IMR-90 (cell line): ENCODE data around the gene FBXO28. TPM values are rescaled to one million over a fixed set of nuclear protein-coding genes. Genes with fewer than 3 reads are reported as not detected.

Source experiments
- ATAC-seq: fragments of 200-7000 bp; cut with Tn5 transposase; 2 replicates; pipeline ENCODE4 v1.9.1; 2020; ENCODE audit warnings: low read depth, mild to moderate bottlenecking, moderate library complexity
- BruUV-seq: library from RNA; stranded (reverse); fragments of 400-500 nt; replicated peaks from 2 replicates; lab custom pipeline; 2021; lab: Mats Ljungman, UMichigan
- CTCF ChIA-PET: fragments of 300-600 bp; formaldehyde crosslinking; extraction: SDS; loops from one replicate; lab custom pipeline; 2021; ENCODE audit warnings: antibody characterized with exemption; lab: Yijun Ruan, JAX
- POLR2A ChIA-PET: fragments of 300-600 bp; sonication (Branson Sonifier 250); formaldehyde crosslinking; loops from one replicate; lab custom pipeline; 2022; ENCODE audit warnings: antibody characterized with exemption; ENCODE audit not compliant: unreplicated experiment; lab: Charles Lee
- DNase-seq: peaks from one replicate; pipeline ENCODE4 v3.0.0; 2013
- H2AFZ ChIP-seq: replicated peaks from 2 replicates; pipeline ENCODE3; 2013; ENCODE audit warnings: low read length, mild to moderate bottlenecking; ENCODE audit not compliant: poor library complexity
- H2AK5ac ChIP-seq: 2 replicates; pipeline ENCODE4 v1.6.1; 2013; ENCODE audit warnings: low read depth, low read length, inconsistent platforms
- H2AK9ac ChIP-seq: replicated peaks from 2 replicates; pipeline ENCODE3; 2013; ENCODE audit warnings: mild to moderate bottlenecking, low read depth, low read length, moderate library complexity; ENCODE audit not compliant: poor library complexity
- H2BK120ac ChIP-seq: 2 replicates; pipeline ENCODE4 v1.6.1; 2013; ENCODE audit warnings: low read depth, low read length, inconsistent platforms
- H2BK15ac ChIP-seq: 3 replicates; pipeline ENCODE4 v1.6.1; 2013; ENCODE audit warnings: low read depth, low read length, inconsistent platforms
- H2BK20ac ChIP-seq: 2 replicates; pipeline ENCODE4 v1.6.1; 2013; ENCODE audit warnings: low read depth, mild to moderate bottlenecking, inconsistent platforms, low read length, moderate library complexity
- H2BK5ac ChIP-seq: 2 replicates; pipeline ENCODE4 v1.6.1; 2013; ENCODE audit warnings: mild to moderate bottlenecking, low read depth, low read length, inconsistent platforms; ENCODE audit not compliant: poor library complexity, severe bottlenecking
- H3K14ac ChIP-seq: replicated peaks from 2 replicates; pipeline ENCODE4 v1.6.1; 2013; ENCODE audit warnings: low read depth, low read length, inconsistent platforms
- H3K18ac ChIP-seq: 2 replicates; pipeline ENCODE4 v1.6.1; 2013; ENCODE audit warnings: low read depth, low read length, control low read depth
- H3K23ac ChIP-seq: 2 replicates; pipeline ENCODE4 v1.6.1; 2013; ENCODE audit warnings: low read depth, low read length, inconsistent platforms
- H3K27ac ChIP-seq: 2 replicates; pipeline ENCODE4 v1.5.1; 2013; ENCODE audit warnings: mild to moderate bottlenecking, control low read depth, low read length; ENCODE audit not compliant: insufficient read depth
- H3K27me3 ChIP-seq: 2 replicates; pipeline ENCODE4 v1.6.1; 2013; ENCODE audit warnings: low read length; ENCODE audit not compliant: control insufficient read depth, insufficient read depth
- H3K36me3 ChIP-seq: 2 replicates; pipeline ENCODE4 v1.6.1; 2013; ENCODE audit warnings: low read length, mixed read lengths; ENCODE audit not compliant: control insufficient read depth, insufficient read depth
- H3K4ac ChIP-seq: 2 replicates; pipeline ENCODE4 v1.6.1; 2013; ENCODE audit warnings: low read depth, low read length, inconsistent platforms
- H3K4me1 ChIP-seq: 2 replicates; pipeline ENCODE4 v1.6.1; 2013; ENCODE audit warnings: low read length, mixed read lengths; ENCODE audit not compliant: control insufficient read depth, insufficient read depth
- H3K4me2 ChIP-seq: 2 replicates; pipeline ENCODE4 v1.6.1; 2013; ENCODE audit warnings: low read depth, mild to moderate bottlenecking, control low read depth, low read length, moderate library complexity
- H3K4me3 ChIP-seq: 2 replicates; pipeline ENCODE4 v1.5.1; 2013; ENCODE audit warnings: low read depth, mild to moderate bottlenecking, control low read depth, low read length, moderate library complexity; ENCODE audit not compliant: insufficient read depth
- H3K56ac ChIP-seq: 2 replicates; pipeline ENCODE4 v1.6.1; 2013; ENCODE audit warnings: low read length, inconsistent platforms; ENCODE audit not compliant: insufficient read depth; ENCODE audit errors: extremely low read depth
- H3K79me1 ChIP-seq, 2 experiments: 2 replicates each; pipeline ENCODE4 v1.6.1; 2013; ENCODE audit warnings: low read length in 2 of 2, inconsistent platforms in 1 of 2, low read depth in 1 of 2
- H3K9ac ChIP-seq: 2 replicates; pipeline ENCODE4 v1.6.1; 2013; ENCODE audit warnings: low read depth, low read length, control low read depth
- H3K9me1 ChIP-seq: 2 replicates; pipeline ENCODE4 v1.6.1; 2013; ENCODE audit warnings: low read length, inconsistent platforms; ENCODE audit not compliant: insufficient read depth
- H3K9me3 ChIP-seq: 2 replicates; pipeline ENCODE4 v1.6.1; 2013; ENCODE audit warnings: low read length; ENCODE audit not compliant: control insufficient read depth, insufficient read depth
- H4K20me1 ChIP-seq: 2 replicates; pipeline ENCODE4 v1.6.1; 2013; ENCODE audit warnings: low read length, inconsistent platforms; ENCODE audit not compliant: insufficient read depth
- H4K5ac ChIP-seq: 2 replicates; pipeline ENCODE4 v1.6.1; 2013; ENCODE audit warnings: mild to moderate bottlenecking, low read depth, low read length, control low read depth
- H4K8ac ChIP-seq, 2 experiments: 2 replicates each; pipeline ENCODE4 v1.6.1; 2013; ENCODE audit warnings: low read depth in 2 of 2, low read length in 2 of 2, control low read depth in 1 of 2, inconsistent platforms in 1 of 2
- H4K91ac ChIP-seq: 2 replicates; pipeline ENCODE4 v1.6.1; 2013; ENCODE audit warnings: low read depth, low read length, inconsistent platforms; ENCODE audit not compliant: insufficient read depth
- CEBPB ChIP-seq: IDR thresholded peaks from 2 replicates; pipeline ENCODE4 v1.6.1; 2012; ENCODE audit warnings: low read depth, low read length, improper control_type of control experiment
- CHD1 ChIP-seq: IDR thresholded peaks from 2 replicates; pipeline ENCODE4 v1.6.1; 2012; ENCODE audit warnings: low read depth, low read length, improper control_type of control experiment
- FOS ChIP-seq: fragments of 150-350 bp; IDR thresholded peaks from 2 replicates; pipeline ENCODE4 v1.6.1; 2016; ENCODE audit warnings: low read depth, low read length
- MAFK ChIP-seq: IDR thresholded peaks from 2 replicates; pipeline ENCODE4 v1.6.1; 2012; ENCODE audit warnings: low read depth, low read length, improper control_type of control experiment
- MAZ ChIP-seq: IDR thresholded peaks from 2 replicates; pipeline ENCODE4 v1.6.1; 2012; ENCODE audit warnings: low read depth, mild to moderate bottlenecking, low read length, improper control_type of control experiment, moderate library complexity, borderline replicate concordance
- MXI1 ChIP-seq: IDR thresholded peaks from 2 replicates; pipeline ENCODE4 v1.6.1; 2012; ENCODE audit warnings: low read depth, mild to moderate bottlenecking, low read length, moderate library complexity, borderline replicate concordance
- NFE2L2 ChIP-seq: fragments of 150-350 bp; IDR thresholded peaks from 2 replicates; pipeline ENCODE4 v1.6.1; 2016; ENCODE audit warnings: low read depth, mild to moderate bottlenecking, low read length
- POLR2A ChIP-seq: IDR thresholded peaks from 2 replicates; pipeline ENCODE4 v1.6.1; 2012; ENCODE audit warnings: mild to moderate bottlenecking, low read depth, low read length
- RAD21 ChIP-seq: IDR thresholded peaks from 2 replicates; pipeline ENCODE4 v1.6.1; 2012; ENCODE audit warnings: low read length, improper control_type of control experiment
- RFX5 ChIP-seq: IDR thresholded peaks from 2 replicates; pipeline ENCODE4 v1.8.0; 2012; ENCODE audit warnings: low read depth, mild to moderate bottlenecking, low read length, moderate library complexity
- WGBS, 2 experiments: methylation state at CpG; one replicate each; pipeline versions ENCODE4 v1.1.5 to v1.1.7; 2013; ENCODE audit warnings: missing lambda C conversion rate in 2 of 2; ENCODE audit not compliant: insufficient read length in 1 of 2; ENCODE audit errors: extremely low coverage in 2 of 2; 5-methylcytosine and 5-hydroxymethylcytosine counted together
- dilution Hi-C: fragments of 300-500 bp; cut with HindIII; formaldehyde crosslinking; loops from one replicate; pipeline ENCODE4 v1.14.3; 2018; ENCODE audit warnings: low sequenced_read_pairs; ENCODE audit not compliant: unreplicated experiment
- in situ Hi-C: fragments of 300-500 bp; cut with MboI; formaldehyde crosslinking; loops from 3 replicates; pipeline ENCODE4 v1.14.3; 2019; ENCODE audit warnings: low sequenced_read_pairs, inconsistent platforms, mixed read lengths
- intact Hi-C: fragments of 100-400 bp; cut with micrococcal nuclease; formaldehyde crosslinking; loops from 2 replicates; pipeline ENCODE4 v1.10.0; 2022
- polyA plus RNA-seq, 3 experiments: library from polyadenylated mRNA; depleted of rRNA; stranded (reverse); fragments of >200 nt; gene quantifications; 2 replicates each; pipeline ENCODE4 v1.2.3, GENCODE V29; 2012; ENCODE audit warnings: low replicate concordance in 1 of 3
- total RNA-seq: library from RNA; depleted of rRNA; stranded (reverse); fragments of >200 nt; gene quantifications from 2 replicates; pipeline ENCODE4 v1.2.3, GENCODE V29; 2012
- TF ChIP-seq, protein P1 (sequence below): fragments of 150-350 bp; IDR thresholded peaks from 2 replicates; pipeline ENCODE4 v1.6.1; 2016; ENCODE audit warnings: low read depth, mild to moderate bottlenecking, low read length, moderate library complexity, borderline replicate concordance
- TF ChIP-seq, protein P2 (sequence below): fragments of 150-350 bp; IDR thresholded peaks from 2 replicates; pipeline ENCODE4 v1.6.1; 2017; ENCODE audit warnings: mild to moderate bottlenecking, antibody characterized with exemption, low read length, low read depth

The FBXO28 gene
- total and polyA plus RNA-seq, 2 of the 4 experiments (the other 2 are of a cell fraction) = 11.6 to 22.6 TPM

DNA sequence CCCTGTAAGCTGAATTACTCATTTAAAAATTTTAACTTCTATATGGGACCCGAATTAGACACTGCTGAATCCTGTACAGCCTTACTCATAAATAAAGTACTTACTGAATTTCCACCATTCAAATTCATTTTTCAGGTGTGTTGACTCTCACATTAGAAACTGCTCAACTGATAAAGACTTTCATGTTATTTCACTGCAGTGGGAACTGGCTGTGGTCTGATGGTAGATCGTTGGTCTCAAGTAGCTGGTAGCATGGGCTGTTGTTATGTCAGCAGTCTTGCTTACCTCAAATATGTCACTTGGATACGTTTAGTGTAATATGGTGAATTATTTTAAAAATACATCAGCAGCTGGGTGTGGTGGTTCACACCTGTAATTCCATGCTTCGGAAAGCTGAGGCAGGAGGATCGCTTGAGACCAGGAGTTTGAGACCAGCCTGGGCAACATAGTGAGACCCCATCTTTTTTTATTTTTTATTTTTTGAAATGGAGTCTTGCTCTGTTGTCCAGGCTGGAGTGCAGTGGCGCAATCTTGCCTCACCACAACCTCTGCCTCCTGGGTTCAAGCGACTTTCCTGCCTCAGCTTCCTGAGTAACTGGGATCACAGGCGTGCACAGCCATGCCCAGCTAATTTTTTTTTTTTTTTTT lies 79.5 kb downstream of the FBXO28 start:
- no peak overlapping the region for H3K4me2 ChIP-seq
- H3K56ac ChIP-seq = no peak overlapping the region
- no peak overlapping the region for H4K5ac ChIP-seq
- H2AFZ ChIP-seq = no peak overlapping the region
- no peak overlapping the region for H3K18ac ChIP-seq
- no peak overlapping the region for H4K8ac ChIP-seq
- no peak overlapping the region for H4K91ac ChIP-seq
- dilution Hi-C loops = no loop called here
- H3K23ac ChIP-seq = no peak overlapping the region
- peaks cover 3% of the 10 kb centered on the region; the same call in 1 of the 2 replicates for H3K9me1 ChIP-seq
- no TSS peak for BruUV-seq
- no peaks in the 10 kb centered on the region for H3K27me3 ChIP-seq
- H3K79me1 ChIP-seq = peaks cover 10 to 49% of the 10 kb centered on the region in 2 experiments
- in situ Hi-C loops = no loop called here
- H3K9me3 ChIP-seq = no peaks in the 10 kb centered on the region
- H3K4ac ChIP-seq = no peak overlapping the region
- peaks cover 27% of the 10 kb centered on the region for H4K20me1 ChIP-seq
- no peak overlapping the region for H2BK120ac ChIP-seq
- ATAC-seq (no peak), DNase-seq (no peak)
- no peak overlapping the region for H2BK20ac ChIP-seq
- no peak overlapping the region for H2BK5ac ChIP-seq
- H3K4me1 ChIP-seq = peaks cover 2% of the 10 kb centered on the region; the same call in 1 of the 2 replicates
- ChIA-PET CTCF (interaction anchor here (0.6 kb wide), 1 partner anchor 294 kb away, joined by 6 read pairs; no protein-coding TSS in a partner anchor), POLR2A (no interaction called here)
- no peak overlapping the region for H3K9ac ChIP-seq
- peaks cover 22% of the 10 kb centered on the region for H3K36me3 ChIP-seq
- TF ChIP-seq, protein P1, sequence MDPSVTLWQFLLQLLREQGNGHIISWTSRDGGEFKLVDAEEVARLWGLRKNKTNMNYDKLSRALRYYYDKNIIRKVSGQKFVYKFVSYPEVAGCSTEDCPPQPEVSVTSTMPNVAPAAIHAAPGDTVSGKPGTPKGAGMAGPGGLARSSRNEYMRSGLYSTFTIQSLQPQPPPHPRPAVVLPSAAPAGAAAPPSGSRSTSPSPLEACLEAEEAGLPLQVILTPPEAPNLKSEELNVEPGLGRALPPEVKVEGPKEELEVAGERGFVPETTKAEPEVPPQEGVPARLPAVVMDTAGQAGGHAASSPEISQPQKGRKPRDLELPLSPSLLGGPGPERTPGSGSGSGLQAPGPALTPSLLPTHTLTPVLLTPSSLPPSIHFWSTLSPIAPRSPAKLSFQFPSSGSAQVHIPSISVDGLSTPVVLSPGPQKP = no peak
- TF ChIP-seq POLR2A = no peak
- TF ChIP-seq, protein P2, sequence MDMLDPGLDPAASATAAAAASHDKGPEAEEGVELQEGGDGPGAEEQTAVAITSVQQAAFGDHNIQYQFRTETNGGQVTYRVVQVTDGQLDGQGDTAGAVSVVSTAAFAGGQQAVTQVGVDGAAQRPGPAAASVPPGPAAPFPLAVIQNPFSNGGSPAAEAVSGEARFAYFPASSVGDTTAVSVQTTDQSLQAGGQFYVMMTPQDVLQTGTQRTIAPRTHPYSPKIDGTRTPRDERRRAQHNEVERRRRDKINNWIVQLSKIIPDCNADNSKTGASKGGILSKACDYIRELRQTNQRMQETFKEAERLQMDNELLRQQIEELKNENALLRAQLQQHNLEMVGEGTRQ = no peak
- no peak for TF ChIP-seq RAD21
- no peak for TF ChIP-seq CHD1
- no peak for TF ChIP-seq FOS
- TF ChIP-seq CEBPB = no peak
- no peak for TF ChIP-seq NFE2L2
- no peak for TF ChIP-seq MAFK
- no peak for TF ChIP-seq MXI1
- TF ChIP-seq MAZ = no peak
- no peak for TF ChIP-seq RFX5
- H2BK15ac ChIP-seq = no peak overlapping the region
- H3K4me3 ChIP-seq = no peak overlapping the region
- no peak overlapping the region for H3K27ac ChIP-seq
- no peak overlapping the region for H3K14ac ChIP-seq
- H2AK9ac ChIP-seq = no peak overlapping the region
- no CpG with 5 or more reads among the region's 8 CpGs for WGBS, 2 experiments
- H2AK5ac ChIP-seq = no peak overlapping the region
- intact Hi-C loops = no loop called here
